Thyroid gland (tissue), 4 donors: ENCODE data around the gene LRRC42. TPM values are rescaled to one million over a fixed set of nuclear protein-coding genes. Genes with fewer than 3 reads are reported as not detected.

Experiments used
- DNase-seq, 2 donors: peaks; one replicate each; pipeline ENCODE4 v3.0.0-alpha.2; 2019
- H3K27ac ChIP-seq, 3 donors: fragments of 200-600 bp; sonication (generic); 1 replicate in 2 of 3; 2 replicates in 1 of 3; pipeline ENCODE4 v1.5.1; 2016 to 2019; ENCODE audit warnings: mild to moderate bottlenecking in 1 of 3, moderate library complexity in 1 of 3
- H3K27me3 ChIP-seq: fragments of 200-600 bp; sonication (generic); one replicate; pipeline ENCODE4 v1.5.1; 2019
- H3K36me3 ChIP-seq, 2 donors: fragments of 200-600 bp; sonication (generic); one replicate each; pipeline ENCODE4 v1.5.1; 2016 to 2019
- H3K4me1 ChIP-seq, 2 donors: fragments of 200-600 bp; sonication (generic); one replicate each; pipeline ENCODE4 v1.5.1; 2017 to 2019
- H3K4me3 ChIP-seq, 3 donors: fragments of 200-600 bp; sonication (generic); replicated peaks in 1 of 3; 1 replicate in 2 of 3; 2 replicates in 1 of 3; pipeline ENCODE4 v1.5.1; 2016; ENCODE audit warnings: mild to moderate bottlenecking in 1 of 3
- H3K9me3 ChIP-seq: fragments of 200-600 bp; sonication (generic); one replicate; pipeline ENCODE4 v1.5.1; 2017
- POLR2A ChIP-seq, 2 donors: fragments of 450-650 bp; IDR thresholded peaks; one replicate each; pipeline ENCODE4 v1.6.1; 2017; ENCODE audit warnings: antibody characterized with exemption in 2 of 2, mild to moderate bottlenecking in 2 of 2, moderate library complexity in 1 of 2
- WGBS, 2 donors: methylation state at CpG; one replicate each; pipeline ENCODE4 v1.1.5; 2017; 5-methylcytosine and 5-hydroxymethylcytosine counted together
- intact Hi-C: fragments of 100-400 bp; cut with DNase I; formaldehyde crosslinking; loops from one replicate; pipeline ENCODE4 v1.15.1; 2023
- total RNA-seq, 4 donors: library from RNA; depleted of rRNA; stranded (reverse); fragments of >200 nt; gene quantifications; one replicate each; pipeline ENCODE4 v1.2.3, GENCODE V29; 2016
- TF ChIP-seq, protein P1 (sequence below), 6 experiments: fragments of 200-600 bp in 3 of 6; fragments of 450-650 bp in 3 of 6; sonication (generic) in 3 of 6; IDR thresholded peaks; one replicate each; pipeline ENCODE4 v1.5.1; 2016 to 2019; ENCODE audit warnings: antibody characterized with exemption in 6 of 6, mild to moderate bottlenecking in 2 of 6, inconsistent platforms in 1 of 6, moderate library complexity in 1 of 6

LRRC42 gene
- total RNA-seq, 4 donors from 2014 or later: 28.7 to 39.4 (median 33.7) TPM

DNA sequence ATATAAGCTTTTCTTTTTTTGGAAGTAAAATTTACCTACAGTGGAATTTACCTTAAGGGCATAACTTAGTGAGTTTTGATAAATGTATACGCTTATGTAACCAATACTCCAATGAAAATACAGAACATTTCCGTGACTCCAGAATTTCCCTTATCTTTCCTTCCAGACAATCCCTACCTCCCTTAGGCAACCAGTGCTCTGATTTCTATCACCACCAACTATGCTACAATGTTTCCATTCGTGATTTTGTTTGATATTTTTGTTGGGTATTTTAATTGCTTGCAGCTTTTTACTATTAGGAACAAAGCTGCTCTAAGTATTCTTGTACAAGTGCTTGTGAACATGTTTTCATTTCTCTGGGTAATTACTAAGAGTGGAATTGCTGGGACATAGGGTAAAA, 15.2 kb upstream of the LRRC42 start:
- 94 to 95% methylated on average over 3 of the region's 3 CpGs for WGBS, 2 donors
- no peak overlapping the region for H3K4me3 ChIP-seq
- DNase-seq: no peak
- H3K27ac ChIP-seq: no peak overlapping the region
- H3K36me3 ChIP-seq: peaks cover 0 to 10% of the 10 kb centered on the region in 2 donors
- no peaks in the 10 kb centered on the region for H3K9me3 ChIP-seq
- intact Hi-C loops: no loop called here
- H3K27me3 ChIP-seq: no peaks in the 10 kb centered on the region
- H3K4me1 ChIP-seq: no peaks in the 10 kb centered on the region
- no peak for TF ChIP-seq POLR2A (IDR thresholded peaks at IDR 0.05)
- TF ChIP-seq, protein P1, sequence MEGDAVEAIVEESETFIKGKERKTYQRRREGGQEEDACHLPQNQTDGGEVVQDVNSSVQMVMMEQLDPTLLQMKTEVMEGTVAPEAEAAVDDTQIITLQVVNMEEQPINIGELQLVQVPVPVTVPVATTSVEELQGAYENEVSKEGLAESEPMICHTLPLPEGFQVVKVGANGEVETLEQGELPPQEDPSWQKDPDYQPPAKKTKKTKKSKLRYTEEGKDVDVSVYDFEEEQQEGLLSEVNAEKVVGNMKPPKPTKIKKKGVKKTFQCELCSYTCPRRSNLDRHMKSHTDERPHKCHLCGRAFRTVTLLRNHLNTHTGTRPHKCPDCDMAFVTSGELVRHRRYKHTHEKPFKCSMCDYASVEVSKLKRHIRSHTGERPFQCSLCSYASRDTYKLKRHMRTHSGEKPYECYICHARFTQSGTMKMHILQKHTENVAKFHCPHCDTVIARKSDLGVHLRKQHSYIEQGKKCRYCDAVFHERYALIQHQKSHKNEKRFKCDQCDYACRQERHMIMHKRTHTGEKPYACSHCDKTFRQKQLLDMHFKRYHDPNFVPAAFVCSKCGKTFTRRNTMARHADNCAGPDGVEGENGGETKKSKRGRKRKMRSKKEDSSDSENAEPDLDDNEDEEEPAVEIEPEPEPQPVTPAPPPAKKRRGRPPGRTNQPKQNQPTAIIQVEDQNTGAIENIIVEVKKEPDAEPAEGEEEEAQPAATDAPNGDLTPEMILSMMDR (IDR thresholded peaks at IDR 0.05): no peak

DNA sequence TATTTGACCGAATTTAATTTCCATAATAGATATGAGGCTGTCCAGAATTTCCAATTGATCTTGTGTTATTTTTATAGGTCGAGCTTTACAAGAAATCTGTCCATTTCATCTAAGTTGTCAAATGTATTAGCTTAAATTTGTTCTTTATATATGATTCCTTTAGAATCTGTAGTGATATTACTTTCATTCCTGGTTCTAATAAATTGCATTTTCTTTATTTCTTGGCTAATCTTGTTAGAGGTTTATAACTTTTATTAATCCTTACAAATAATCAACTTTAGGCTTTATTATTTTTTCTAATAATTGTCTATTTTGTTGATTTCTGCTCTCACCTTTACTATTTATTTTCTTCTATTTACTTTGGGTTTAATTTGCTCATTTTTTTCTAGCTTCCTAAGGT, 14.6 kb upstream of the LRRC42 start:
- Histone ChIP-seq H3K36me3 (peaks cover 0 to 10% of the 10 kb centered on the region in 2 donors), H3K27me3 (no peaks in the 10 kb centered on the region), H3K27ac (no peak overlapping the region), H3K4me1 (no peaks in the 10 kb centered on the region), H3K4me3 (no peak overlapping the region), H3K9me3 (no peaks in the 10 kb centered on the region)
- intact Hi-C loops: no loop called here
- TF ChIP-seq, protein P1 (IDR thresholded peaks at IDR 0.05): no peak
- TF ChIP-seq POLR2A (IDR thresholded peaks at IDR 0.05): no peak
- WGBS, 2 donors: 96 to 98% methylated on average over 2 of the region's 2 CpGs
- DNase-seq: no peak

DNA sequence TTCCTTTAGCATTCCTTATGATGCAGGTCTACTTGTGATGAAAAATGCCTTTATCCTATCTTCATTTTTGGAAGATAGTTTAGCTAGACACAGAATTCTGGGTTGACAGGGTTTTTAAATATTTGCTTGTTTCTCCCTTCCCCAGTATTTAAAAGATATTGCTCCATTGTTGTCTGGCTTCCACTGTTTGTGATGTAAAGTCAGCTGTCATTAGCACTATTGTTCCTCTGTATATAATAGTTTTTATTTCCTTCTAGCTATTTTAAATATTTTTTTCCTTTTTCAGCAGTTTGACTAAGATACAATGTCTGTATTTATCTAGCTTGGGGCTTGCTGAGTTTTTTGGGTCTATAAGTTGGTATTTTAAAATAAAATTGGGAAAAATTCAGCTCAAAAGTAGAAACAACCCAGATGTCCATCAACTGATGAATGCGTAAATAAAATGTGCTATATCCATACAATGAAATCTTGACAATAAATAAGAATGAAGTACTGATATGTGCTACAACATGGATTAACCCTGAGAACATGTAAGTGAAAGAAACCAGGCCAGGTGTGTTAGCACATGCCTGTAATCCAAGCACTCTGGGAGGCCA, 11.9 kb upstream of the LRRC42 start:
- WGBS, 2 donors: 97 to 98% methylated on average over 1 of the region's 1 CpG

DNA sequence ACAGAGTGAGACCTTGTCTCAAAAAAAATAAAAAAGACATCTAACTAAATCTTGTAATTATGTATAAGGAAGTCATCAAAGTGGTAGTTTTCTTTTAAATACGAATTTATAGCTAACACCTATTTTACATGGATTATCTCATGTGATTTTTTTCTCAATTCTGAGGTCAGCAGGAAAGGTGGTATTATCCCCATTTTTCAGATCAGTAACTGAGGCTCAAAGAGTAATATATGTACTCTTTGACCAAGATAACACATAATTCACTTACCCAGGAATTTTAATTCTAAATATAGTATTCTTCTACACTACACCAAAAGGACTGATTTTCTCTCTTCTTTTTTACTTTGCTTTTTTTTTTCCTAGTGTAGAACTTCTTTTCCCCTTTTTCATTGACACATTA, 9.7 kb upstream of the LRRC42 start:
- Histone ChIP-seq H3K27ac (no peak overlapping the region), H3K27me3 (no peaks in the 10 kb centered on the region), H3K4me1 (peaks cover 0 to 3% of the 10 kb centered on the region in 2 donors), H3K9me3 (no peaks in the 10 kb centered on the region), H3K36me3 (no peaks in the 10 kb centered on the region), H3K4me3 (no peak overlapping the region)
- TF ChIP-seq, protein P1 (IDR thresholded peaks at IDR 0.05): no peak
- no peak for TF ChIP-seq POLR2A (IDR thresholded peaks at IDR 0.05)
- intact Hi-C loops: no loop called here
- WGBS, 2 donors: 92 to 95% methylated on average over 1 of the region's 1 CpG
- no peak for DNase-seq

More for the DNA sequence above, 11.9 kb upstream of the LRRC42 start:
- Histone ChIP-seq H3K27ac (no peak overlapping the region), H3K9me3 (no peaks in the 10 kb centered on the region), H3K4me1 (no peaks in the 10 kb centered on the region), H3K36me3 (no peaks in the 10 kb centered on the region), H3K4me3 (no peak overlapping the region), H3K27me3 (no peaks in the 10 kb centered on the region)
- no peak for DNase-seq
- TF ChIP-seq, protein P1 (IDR thresholded peaks at IDR 0.05): no peak
- TF ChIP-seq POLR2A (IDR thresholded peaks at IDR 0.05): no peak
- intact Hi-C loops: no loop called here

DNA sequence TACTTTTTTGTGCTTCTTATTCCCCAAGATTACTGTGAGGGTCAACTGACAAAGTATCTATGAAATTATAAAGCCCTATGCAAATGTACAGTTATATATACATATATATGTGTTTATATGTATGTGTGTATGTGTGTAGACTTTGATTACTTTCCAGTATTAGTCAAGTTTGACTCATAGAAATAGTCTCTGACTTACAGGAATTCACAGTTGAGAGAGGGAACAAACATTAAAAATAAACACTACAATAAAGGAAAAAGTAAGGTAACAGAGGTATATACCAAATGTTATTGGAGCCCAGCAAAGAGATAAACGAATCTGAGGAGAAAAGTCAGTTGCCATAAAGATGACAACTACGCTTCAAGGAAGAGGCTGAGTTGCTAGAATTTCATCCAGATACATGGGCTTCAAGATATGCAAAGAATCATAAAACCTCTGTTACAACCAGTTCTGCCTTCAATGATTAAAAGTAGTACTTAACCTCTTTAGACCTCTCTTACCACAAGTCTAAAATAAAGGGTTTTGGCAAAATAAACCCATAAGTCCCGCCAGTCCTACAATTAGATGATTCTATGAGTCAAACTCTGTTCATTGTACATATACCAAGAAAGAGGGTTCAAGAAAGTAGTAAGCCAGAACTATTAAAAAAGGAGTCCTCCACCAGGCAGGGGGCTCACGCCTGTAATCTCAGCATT, 7.9 kb upstream of the LRRC42 start:
- TF ChIP-seq, protein P1 (IDR thresholded peaks at IDR 0.05): no peak
- no peak for TF ChIP-seq POLR2A (IDR thresholded peaks at IDR 0.05)
- H3K27me3 ChIP-seq: no peaks in the 10 kb centered on the region
- peaks cover 3 to 8% of the 10 kb centered on the region in 2 donors for H3K4me1 ChIP-seq
- H3K27ac ChIP-seq: no peak overlapping the region
- intact Hi-C loops: no loop called here
- no peak overlapping the region for H3K4me3 ChIP-seq
- DNase-seq: no peak
- no peaks in the 10 kb centered on the region for H3K9me3 ChIP-seq
- WGBS, 2 donors: 93 to 94% methylated on average over 4 of the region's 4 CpGs
- no peaks in the 10 kb centered on the region for H3K36me3 ChIP-seq
